Posterior cingulate gyrus (tissue), 11 donors: ENCODE measurements around the gene TGM1.
"Not testable (repeated sequence)": the region's sequence is repeated elsewhere in the genome, so short reads cannot be mapped to it uniquely, and the experiment has no call there.

ENCODE experiments used
- DNase-seq, 10 donors: peaks; one replicate each; pipeline versions ENCODE4 v3.0.0 to v3.0.0-alpha.2; 2020 to 2021; ENCODE audit warnings: mixed read lengths in 3 of 10
- intact Hi-C: fragments of 100-400 bp; cut with DNase I; formaldehyde crosslinking; loops from one replicate; pipeline ENCODE4 v1.15.1; 2023

The TGM1 gene

GRCh38 chr14:24215495-24216344 lies 47.3 kb downstream of the TGM1 start, which contains the start of gene MDP1:
TSS of gene MDP1 (minus strand) at chr14:24216066. CDS start at chr14:24215955, 111 bp downstream.
- peak; percentile 75 to 98 (median 86) for DNase-seq
- intact Hi-C loops = no loop called here

GRCh38 chr14:24213866-24214662 lies 48.9 kb downstream of the TGM1 start:
- DNase-seq = no peak
- intact Hi-C loops = no loop called here

- peak; percentile 82 to 99 (median 96) for DNase-seq
- intact Hi-C loops = no loop called here
These were observed 49.8 kb downstream of the TGM1 start, which contains the start of gene CHMP4A for GRCh38 chr14:24212924-24213865. TSS of gene CHMP4A (minus strand) at chr14:24213488. CDS start at chr14:24213439, 49 bp downstream.

DNA sequence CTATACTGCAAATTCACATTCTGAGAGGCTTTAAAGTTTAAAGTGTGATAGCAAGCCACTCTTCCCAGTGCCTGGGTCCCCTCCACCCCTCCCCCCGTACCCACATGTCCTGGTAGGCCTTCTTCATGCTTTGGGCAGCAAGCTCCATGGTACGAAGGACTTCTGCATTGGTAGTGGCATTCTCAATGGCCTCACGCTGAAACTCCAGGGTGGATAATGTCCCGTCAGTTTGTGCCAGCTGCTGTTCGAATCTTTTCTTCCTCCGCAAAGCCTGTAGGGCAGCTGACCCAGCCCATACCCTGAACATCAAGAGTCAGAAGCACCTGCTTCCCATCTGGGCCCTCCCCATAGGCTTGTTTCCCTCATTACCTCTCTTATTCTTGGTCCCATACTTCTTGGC lies 51.7 kb downstream of the TGM1 start:
- intact Hi-C loops = no loop called here
- no peak for DNase-seq

- no peak for DNase-seq
- intact Hi-C loops = no loop called here
These were observed 55.4 kb downstream of the TGM1 start for GRCh38 chr14:24207625-24208024.

- DNase-seq = no peak
- intact Hi-C loops = no loop called here
These were observed 55.8 kb downstream of the TGM1 start for GRCh38 chr14:24207104-24207551.

- DNase-seq = no peak
- intact Hi-C loops = no loop called here
These were observed 56.5 kb downstream of the TGM1 start for GRCh38 chr14:24206260-24207103.

DNA sequence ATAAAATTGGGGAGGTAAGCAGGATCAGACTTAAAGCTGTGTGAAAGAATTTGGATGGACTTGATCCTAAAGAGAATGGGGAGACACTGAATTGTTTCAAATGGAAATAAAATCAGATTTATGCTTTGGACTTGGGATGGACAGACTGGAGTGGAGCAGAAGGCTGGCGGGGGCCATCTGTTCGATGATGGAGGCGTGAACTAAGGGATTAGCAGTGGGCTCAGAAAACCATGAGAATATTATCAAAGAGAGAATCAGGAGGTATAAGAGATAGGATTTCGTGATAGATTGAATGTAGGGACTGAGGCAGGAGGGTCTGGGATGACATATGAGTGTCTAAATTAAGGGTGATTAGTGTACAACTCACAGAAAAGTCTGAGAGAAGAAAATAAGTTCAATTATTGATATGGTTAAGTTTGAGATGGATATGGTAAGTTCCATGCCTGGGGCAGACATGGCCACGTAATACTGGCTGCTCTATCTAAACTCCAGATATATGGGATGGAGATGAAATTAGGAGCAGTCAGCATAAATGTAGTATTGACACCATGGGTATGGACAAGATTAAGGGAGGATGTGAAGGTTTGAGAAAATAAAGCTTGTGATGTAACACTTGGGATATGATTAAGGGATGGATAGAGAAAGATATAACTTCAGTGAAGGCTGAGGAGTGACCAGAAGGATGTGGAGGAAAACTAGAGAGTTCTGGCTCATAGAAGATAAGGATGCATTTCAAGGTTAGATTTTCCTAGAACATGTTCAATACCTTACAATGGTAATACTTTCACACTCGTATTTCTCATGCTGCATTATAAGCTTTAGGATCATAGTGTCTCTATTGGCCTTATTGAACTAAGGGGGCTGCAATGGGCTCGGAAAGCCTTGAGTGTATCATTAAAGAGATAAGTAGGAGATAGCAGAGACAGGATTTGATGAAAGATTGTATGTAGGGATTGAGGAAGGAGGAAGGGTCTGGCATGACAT lies 58.5 kb downstream of the TGM1 start:
- DNase-seq = no peak
- intact Hi-C loops = no loop called here

DNA sequence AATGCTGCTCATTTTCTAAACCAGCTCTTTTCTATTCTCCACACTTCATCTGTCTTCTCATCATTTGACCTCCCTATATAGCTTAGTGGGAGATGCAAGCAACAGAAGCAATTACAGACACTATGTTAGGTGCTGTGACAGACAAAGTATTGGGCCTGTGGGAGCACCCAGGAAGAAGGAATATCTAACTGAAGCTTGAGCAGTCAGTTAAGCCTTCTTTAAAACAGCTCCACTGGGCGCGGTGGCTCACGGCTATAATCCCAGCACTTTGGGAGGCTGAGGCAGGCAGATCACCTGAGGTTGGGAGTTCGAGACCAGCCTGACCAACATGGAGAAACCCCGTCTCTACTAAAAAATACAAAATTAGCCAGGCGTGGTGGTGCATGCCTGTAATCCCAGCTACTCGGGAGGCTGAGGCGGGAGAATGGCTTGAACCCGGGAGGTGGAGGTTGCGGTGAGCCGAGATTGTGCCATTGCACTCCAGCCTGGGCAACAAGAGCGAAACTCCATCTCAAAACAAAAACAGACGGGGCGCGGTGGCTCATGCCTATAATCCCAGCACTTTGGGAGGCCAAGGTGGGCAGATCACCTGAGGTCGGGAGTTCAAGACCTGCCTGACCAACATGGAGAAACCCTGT lies 59.6 kb downstream of the TGM1 start:
- intact Hi-C loops = not testable (repeated sequence)

DNA sequence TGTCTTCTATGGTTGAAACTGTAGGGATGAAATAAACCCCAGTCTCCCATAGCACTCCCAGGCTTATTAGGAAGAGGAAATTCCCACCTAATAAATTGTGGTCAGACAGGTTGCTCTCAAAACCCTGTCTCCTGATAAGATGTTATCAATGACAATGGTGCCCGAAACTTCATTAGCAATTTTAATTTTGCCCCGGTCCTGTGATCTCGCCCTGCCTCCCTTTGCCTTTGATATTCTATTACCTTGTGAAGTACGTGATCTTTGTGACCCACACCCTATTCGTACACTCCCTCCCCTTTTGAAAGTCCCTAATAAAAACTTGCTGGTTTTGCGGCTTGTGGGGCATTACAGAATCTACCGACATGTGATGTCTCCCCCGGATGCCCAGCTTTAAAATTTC lies 60.4 kb downstream of the TGM1 start:
- intact Hi-C loops, DNase-seq: not testable (repeated sequence)

More for the DNA sequence above, 59.6 kb downstream of the TGM1 start:
- DNase-seq = not testable (repeated sequence)
